ENCODE data around the gene VTI1A. TPM values are rescaled to one million over a fixed set of nuclear protein-coding genes. Genes with fewer than 3 reads are reported as not detected.
A peak's percentile ranks its signal among the peaks of the same experiment; 100 is the strongest.

Gene VTI1A
- total and polyA plus RNA-seq, 2 of the 13 experiments (the other 11 are each of a cell fraction or from before 2014, with no cell fraction given), result 11.7 to 32.7 TPM

DNA sequence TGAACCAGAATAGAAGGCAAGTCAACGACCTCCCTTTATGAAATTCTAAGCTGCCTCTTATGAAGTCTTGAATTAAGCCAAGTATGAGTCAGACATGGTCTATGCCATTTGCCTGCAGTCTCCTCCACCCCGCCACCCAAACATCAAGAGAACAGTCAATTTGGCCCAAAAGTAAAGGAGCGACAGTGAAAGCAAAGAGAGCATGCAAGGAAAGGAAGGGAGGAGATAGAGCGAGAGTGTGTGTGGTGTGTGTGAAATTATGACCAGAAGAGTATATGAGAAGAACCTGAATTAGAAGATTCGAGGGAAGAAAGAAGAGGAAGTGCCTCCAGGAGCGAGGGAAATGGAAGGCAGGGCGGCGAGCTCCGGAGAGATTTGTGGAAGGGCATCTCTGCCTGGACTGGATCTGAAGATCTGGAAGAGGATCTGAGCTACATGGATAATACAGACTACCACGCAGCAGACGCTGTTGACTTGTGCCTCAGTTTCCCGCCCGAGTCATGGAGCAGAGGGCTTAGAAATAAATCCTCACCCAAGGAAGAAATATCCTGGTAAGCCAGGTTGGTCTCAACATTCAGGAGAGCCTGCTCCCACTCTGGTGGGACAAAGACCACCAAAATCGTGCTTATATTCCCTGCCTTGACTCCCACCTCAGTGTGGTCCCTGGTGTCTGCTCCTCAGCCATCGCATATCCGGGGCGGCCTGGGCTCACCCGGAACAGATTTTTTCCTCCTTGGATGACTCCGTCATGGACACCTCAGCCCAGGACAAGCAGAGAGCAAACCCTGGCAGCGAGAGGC lies 760 bp upstream of the VTI1A start (continued):
- no peak for TF ChIP-seq ZFP90 (CRISPR knock-in tag; IDR thresholded peaks at IDR 0.05; ENCODE audit: borderline replicate concordance)
- peak; percentile 9; the same call in 1 of the 2 replicates for TF ChIP-seq SP4 (CRISPR knock-in tag; IDR thresholded peaks at IDR 0.05)
- TF ChIP-seq IKZF1 (IDR thresholded peaks at IDR 0.05), result no peak
- 0 out of 2 replicates have a peak, but pooled peaks have one; percentile 3 for TF ChIP-seq ZNF766 (CRISPR knock-in tag; IDR thresholded peaks at IDR 0.05; ENCODE audit: borderline replicate concordance)
- TF ChIP-seq, protein P1, sequence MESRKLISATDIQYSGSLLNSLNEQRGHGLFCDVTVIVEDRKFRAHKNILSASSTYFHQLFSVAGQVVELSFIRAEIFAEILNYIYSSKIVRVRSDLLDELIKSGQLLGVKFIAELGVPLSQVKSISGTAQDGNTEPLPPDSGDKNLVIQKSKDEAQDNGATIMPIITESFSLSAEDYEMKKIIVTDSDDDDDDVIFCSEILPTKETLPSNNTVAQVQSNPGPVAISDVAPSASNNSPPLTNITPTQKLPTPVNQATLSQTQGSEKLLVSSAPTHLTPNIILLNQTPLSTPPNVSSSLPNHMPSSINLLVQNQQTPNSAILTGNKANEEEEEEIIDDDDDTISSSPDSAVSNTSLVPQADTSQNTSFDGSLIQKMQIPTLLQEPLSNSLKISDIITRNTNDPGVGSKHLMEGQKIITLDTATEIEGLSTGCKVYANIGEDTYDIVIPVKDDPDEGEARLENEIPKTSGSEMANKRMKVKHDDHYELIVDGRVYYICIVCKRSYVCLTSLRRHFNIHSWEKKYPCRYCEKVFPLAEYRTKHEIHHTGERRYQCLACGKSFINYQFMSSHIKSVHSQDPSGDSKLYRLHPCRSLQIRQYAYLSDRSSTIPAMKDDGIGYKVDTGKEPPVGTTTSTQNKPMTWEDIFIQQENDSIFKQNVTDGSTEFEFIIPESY (CRISPR knock-in tag; IDR thresholded peaks at IDR 0.05), result 0 out of 2 replicates have a peak, but pooled peaks have one; percentile 7
- TF ChIP-seq, protein P2, sequence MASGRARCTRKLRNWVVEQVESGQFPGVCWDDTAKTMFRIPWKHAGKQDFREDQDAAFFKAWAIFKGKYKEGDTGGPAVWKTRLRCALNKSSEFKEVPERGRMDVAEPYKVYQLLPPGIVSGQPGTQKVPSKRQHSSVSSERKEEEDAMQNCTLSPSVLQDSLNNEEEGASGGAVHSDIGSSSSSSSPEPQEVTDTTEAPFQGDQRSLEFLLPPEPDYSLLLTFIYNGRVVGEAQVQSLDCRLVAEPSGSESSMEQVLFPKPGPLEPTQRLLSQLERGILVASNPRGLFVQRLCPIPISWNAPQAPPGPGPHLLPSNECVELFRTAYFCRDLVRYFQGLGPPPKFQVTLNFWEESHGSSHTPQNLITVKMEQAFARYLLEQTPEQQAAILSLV (CRISPR knock-in tag; IDR thresholded peaks at IDR 0.05; ENCODE audit: borderline replicate concordance), result 0 out of 2 replicates have a peak, but pooled peaks have one; percentile 52
- no peak for TF ChIP-seq ZSCAN29 (CRISPR knock-in tag; conservative IDR thresholded peaks at IDR 0.05)
- TF ChIP-seq ZFP36 (IDR thresholded peaks at IDR 0.05; ENCODE audit: borderline replicate concordance, low read depth, low read length, partially characterized antibody), result no peak
- TF ChIP-seq FOXK1 (CRISPR knock-in tag; IDR thresholded peaks at IDR 0.05; ENCODE audit: borderline replicate concordance, low read depth), result no peak
- TF ChIP-seq, protein P3, sequence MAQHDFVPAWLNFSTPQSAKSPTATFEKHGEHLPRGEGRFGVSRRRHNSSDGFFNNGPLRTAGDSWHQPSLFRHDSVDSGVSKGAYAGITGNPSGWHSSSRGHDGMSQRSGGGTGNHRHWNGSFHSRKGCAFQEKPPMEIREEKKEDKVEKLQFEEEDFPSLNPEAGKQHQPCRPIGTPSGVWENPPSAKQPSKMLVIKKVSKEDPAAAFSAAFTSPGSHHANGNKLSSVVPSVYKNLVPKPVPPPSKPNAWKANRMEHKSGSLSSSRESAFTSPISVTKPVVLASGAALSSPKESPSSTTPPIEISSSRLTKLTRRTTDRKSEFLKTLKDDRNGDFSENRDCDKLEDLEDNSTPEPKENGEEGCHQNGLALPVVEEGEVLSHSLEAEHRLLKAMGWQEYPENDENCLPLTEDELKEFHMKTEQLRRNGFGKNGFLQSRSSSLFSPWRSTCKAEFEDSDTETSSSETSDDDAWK (CRISPR knock-in tag; IDR thresholded peaks at IDR 0.05), result no peak
- peak; percentile 31; the same call in 1 of the 2 replicates for TF ChIP-seq HOXA3 (CRISPR knock-in tag; IDR thresholded peaks at IDR 0.05)
- peak; percentile 70; the same call in 1 of the 2 replicates for TF ChIP-seq ZNF891 (CRISPR knock-in tag; IDR thresholded peaks at IDR 0.05)
- TF ChIP-seq, protein P4, sequence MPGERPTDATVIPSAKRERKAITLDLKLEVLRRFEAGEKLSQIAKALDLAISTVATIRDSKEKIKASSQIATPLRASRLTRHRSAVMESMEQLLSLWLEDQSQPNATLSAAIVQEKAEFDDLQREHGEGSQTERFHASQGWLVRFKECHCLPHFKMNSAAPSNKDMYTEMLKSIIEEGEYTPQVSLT (CRISPR knock-in tag; IDR thresholded peaks at IDR 0.05; ENCODE audit: borderline replicate concordance, low read depth), result no peak
- TF ChIP-seq PHF20 (CRISPR knock-in tag; IDR thresholded peaks at IDR 0.05), result no peak
- no peak for TF ChIP-seq ESRRA (CRISPR knock-in tag; IDR thresholded peaks at IDR 0.05; ENCODE audit: low read depth)
- TF ChIP-seq, protein P5, sequence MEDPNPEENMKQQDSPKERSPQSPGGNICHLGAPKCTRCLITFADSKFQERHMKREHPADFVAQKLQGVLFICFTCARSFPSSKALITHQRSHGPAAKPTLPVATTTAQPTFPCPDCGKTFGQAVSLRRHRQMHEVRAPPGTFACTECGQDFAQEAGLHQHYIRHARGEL (CRISPR knock-in tag; IDR thresholded peaks at IDR 0.05), result no peak
- no peak for TF ChIP-seq ZNF253 (CRISPR knock-in tag; IDR thresholded peaks at IDR 0.05; ENCODE audit: borderline replicate concordance)
- TF ChIP-seq DR1 (CRISPR knock-in tag; IDR thresholded peaks at IDR 0.05), result no peak
- no peak for TF ChIP-seq CCDC6 (CRISPR knock-in tag; IDR thresholded peaks at IDR 0.05)
- TF ChIP-seq KLF6 (CRISPR knock-in tag; IDR thresholded peaks at IDR 0.05), result no peak
- TF ChIP-seq NR2F6 (IDR thresholded peaks at IDR 0.05), result no peak
- no peak for TF ChIP-seq NR2F6 (CRISPR knock-in tag; IDR thresholded peaks at IDR 0.05)
- TF ChIP-seq, protein P6, sequence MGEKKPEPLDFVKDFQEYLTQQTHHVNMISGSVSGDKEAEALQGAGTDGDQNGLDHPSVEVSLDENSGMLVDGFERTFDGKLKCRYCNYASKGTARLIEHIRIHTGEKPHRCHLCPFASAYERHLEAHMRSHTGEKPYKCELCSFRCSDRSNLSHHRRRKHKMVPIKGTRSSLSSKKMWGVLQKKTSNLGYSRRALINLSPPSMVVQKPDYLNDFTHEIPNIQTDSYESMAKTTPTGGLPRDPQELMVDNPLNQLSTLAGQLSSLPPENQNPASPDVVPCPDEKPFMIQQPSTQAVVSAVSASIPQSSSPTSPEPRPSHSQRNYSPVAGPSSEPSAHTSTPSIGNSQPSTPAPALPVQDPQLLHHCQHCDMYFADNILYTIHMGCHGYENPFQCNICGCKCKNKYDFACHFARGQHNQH (CRISPR knock-in tag; IDR thresholded peaks at IDR 0.05), result no peak
- peak; percentile 34 for TF ChIP-seq TEAD3 (CRISPR knock-in tag; optimal IDR thresholded peaks at IDR 0.05; ENCODE audit: borderline replicate concordance)

All from HepG2 (cell line).